GM12801 (cell line): ENCODE data around the gene IFT27.

ENCODE experiments used
- CTCF ChIP-seq: IDR thresholded peaks from one replicate; pipeline ENCODE4 v1.5.1; 2011; ENCODE audit warnings: control low read depth; ENCODE audit not compliant: insufficient read length; ENCODE audit errors: extremely low read depth

IFT27 gene

GRCh38 chr22:36739185-36739584 is 36.7 kb downstream of the IFT27 start:
- no peak for TF ChIP-seq CTCF

GRCh38 chr22:36738416-36739020 is 37.4 kb downstream of the IFT27 start:
- no peak for TF ChIP-seq CTCF

- TF ChIP-seq CTCF = no peak
These were observed 38.1 kb downstream of the IFT27 start for GRCh38 chr22:36737776-36738175.

- TF ChIP-seq CTCF = no peak
These were observed 39.1 kb downstream of the IFT27 start for GRCh38 chr22:36736701-36737320.

GRCh38 chr22:36734171-36735058 is 41.5 kb downstream of the IFT27 start:
- TF ChIP-seq CTCF = no peak

GRCh38 chr22:36733271-36733670 is 42.6 kb downstream of the IFT27 start:
- TF ChIP-seq CTCF = no peak

GRCh38 chr22:36732609-36733008 is 43.3 kb downstream of the IFT27 start:
- no peak for TF ChIP-seq CTCF
